A549 (cell line): ENCODE results near the gene TOMM20. TPM values are rescaled to one million over a fixed set of nuclear protein-coding genes. Genes with fewer than 3 reads are reported as not detected.
A peak's percentile ranks its signal among the peaks of the same experiment; 100 is the strongest.

Source experiments
- ATAC-seq, 2 experiments: fragments of 200-7000 bp in 1 of 2; fragments of >200 bp in 1 of 2; cut with Nextera tagmentation in 1 of 2; cut with Tn5 transposase in 1 of 2; 3 replicates each; pipeline versions ENCODE4 v1.8.0 to v1.9.1; 2018 to 2020; ENCODE audit warnings: mild to moderate bottlenecking in 1 of 2, moderate library complexity in 1 of 2
- CTCF ChIA-PET: fragments of 300-600 bp; sonication (Branson Sonifier 250); formaldehyde crosslinking; extraction: SDS; loops from one replicate; lab custom pipeline; 2021; ENCODE audit warnings: antibody characterized with exemption, inconsistent platforms; lab: Yijun Ruan, JAX
- POLR2A ChIA-PET: fragments of 350-600 bp; formaldehyde crosslinking; extraction: SDS; loops from one replicate; lab custom pipeline; 2021; ENCODE audit warnings: antibody characterized with exemption, inconsistent platforms; lab: Yijun Ruan, JAX
- DNase-seq, 2 experiments: peaks; one replicate each; pipeline versions ENCODE4 v3.0.0 to v3.0.0-alpha.2; 2011 to 2016; ENCODE audit warnings: low read depth in 1 of 2, low spot score in 1 of 2
- FAIRE-seq: peaks from 2 replicates; lab custom pipeline; 2011; peaks lifted over from hg19 to GRCh38; lab: Jason Lieb, UNC
- H3K27ac ChIP-seq, 2 experiments: fragments of >200 bp; sonication (Bioruptor Twin); formaldehyde crosslinking; 3 replicates each; pipeline ENCODE4 v1.5.1; 2016 to 2017
- H3K4me1 ChIP-seq: fragments of >200 bp; sonication (Bioruptor Twin); formaldehyde crosslinking; 3 replicates; pipeline ENCODE4 v1.6.1; 2016
- H3K4me2 ChIP-seq: fragments of >200 bp; sonication (Bioruptor Twin); formaldehyde crosslinking; 3 replicates; pipeline ENCODE4 v1.6.1; 2016
- H3K4me3 ChIP-seq: fragments of >200 bp; sonication (Bioruptor Twin); formaldehyde crosslinking; 3 replicates; pipeline ENCODE4 v1.5.1; 2016
- H3K9me3 ChIP-seq: fragments of >200 bp; sonication (Bioruptor Twin); formaldehyde crosslinking; 3 replicates; pipeline ENCODE4 v1.6.1; 2016
- CEBPB ChIP-seq, 2 experiments: fragments of >200 bp in 1 of 2; sonication (Bioruptor Twin) in 1 of 2; formaldehyde crosslinking in 1 of 2; IDR thresholded peaks; 2 replicates each; pipeline ENCODE4 v1.6.1; 2012 to 2016
- CHD2 ChIP-seq: fragments of 150-350 bp; IDR thresholded peaks from 2 replicates; pipeline ENCODE4 v1.6.1; 2014; ENCODE audit warnings: low read length; ENCODE audit not compliant: partially characterized antibody
- EP300 ChIP-seq, 2 experiments: fragments of >200 bp; sonication (Bioruptor Twin); formaldehyde crosslinking; IDR thresholded peaks; 2 replicates in 1 of 2; 3 replicates in 1 of 2; pipeline ENCODE4 v1.6.1; 2016 to 2017
- FOSL2 ChIP-seq, 2 experiments: fragments of 450-650 bp in 1 of 2; fragments of >200 bp in 1 of 2; sonication (Bioruptor Twin) in 1 of 2; formaldehyde crosslinking; IDR thresholded peaks; 2 replicates each; pipeline versions ENCODE4 v1.5.0 to v1.6.1; 2016 to 2020; ENCODE audit warnings: mild to moderate bottlenecking in 1 of 2, moderate library complexity in 1 of 2
- FOXS1 ChIP-seq: fragments of 250-450 bp; sonication (Bioruptor Pico); IDR thresholded peaks from 2 replicates; pipeline ENCODE4 v1.5.0; 2020; ENCODE audit warnings: mild to moderate bottlenecking, moderate library complexity
- GATA3 ChIP-seq: IDR thresholded peaks from 2 replicates; pipeline ENCODE4 v1.6.1; 2012; ENCODE audit warnings: borderline replicate concordance
- HEYL ChIP-seq: fragments of 250-450 bp; sonication (Bioruptor Pico); IDR thresholded peaks from 2 replicates; pipeline ENCODE4 v1.8.0; 2021; ENCODE audit warnings: mild to moderate bottlenecking, moderate library complexity
- HOXB13 ChIP-seq: fragments of 250-450 bp; sonication (Bioruptor Pico); IDR thresholded peaks from 2 replicates; pipeline ENCODE4 v1.5.0; 2020; ENCODE audit warnings: low read depth, mild to moderate bottlenecking, moderate library complexity
- HOXB5 ChIP-seq: fragments of 250-450 bp; sonication (Bioruptor Pico); IDR thresholded peaks from 2 replicates; pipeline ENCODE4 v1.5.0; 2020; ENCODE audit warnings: mild to moderate bottlenecking, moderate library complexity
- JUN ChIP-seq, 2 experiments: fragments of >200 bp; sonication (Bioruptor Twin); formaldehyde crosslinking; IDR thresholded peaks; 2 replicates in 1 of 2; 3 replicates in 1 of 2; pipeline ENCODE4 v1.6.1; 2016 to 2017
- JUNB ChIP-seq: fragments of >200 bp; sonication (Bioruptor Twin); formaldehyde crosslinking; IDR thresholded peaks from 2 replicates; pipeline ENCODE4 v1.6.1; 2016
- MAZ ChIP-seq: fragments of 150-350 bp; IDR thresholded peaks from 2 replicates; pipeline ENCODE4 v1.6.1; 2014; ENCODE audit warnings: antibody characterized with exemption, low read depth, low read length, borderline replicate concordance
- MYC ChIP-seq: IDR thresholded peaks from 2 replicates; pipeline ENCODE4 v1.6.1; 2012; ENCODE audit warnings: mild to moderate bottlenecking, inconsistent platforms, low read length, improper control_type of control experiment, borderline replicate concordance
- NFE2L2 ChIP-seq: fragments of 150-350 bp; conservative IDR thresholded peaks from 2 replicates; pipeline ENCODE4 v1.6.1; 2014; ENCODE audit warnings: low read length
- NPAS2 ChIP-seq: fragments of 250-450 bp; sonication (Bioruptor Pico); IDR thresholded peaks from 2 replicates; pipeline ENCODE4 v1.8.0; 2022; ENCODE audit warnings: mild to moderate bottlenecking, moderate library complexity, borderline replicate concordance
- PHF8 ChIP-seq: fragments of 200-600 bp; sonication (generic); IDR thresholded peaks from 2 replicates; pipeline ENCODE4 v1.6.1; 2016; ENCODE audit warnings: low read depth, mild to moderate bottlenecking, antibody characterized with exemption, moderate library complexity, borderline replicate concordance
- POLR2AphosphoS2 ChIP-seq: conservative IDR thresholded peaks from 2 replicates; pipeline ENCODE4 v1.6.1; 2012; ENCODE audit warnings: low read length, improper control_type of control experiment, inconsistent platforms
- RAD21 ChIP-seq, 2 experiments: fragments of >200 bp in 1 of 2; sonication (Bioruptor Twin) in 1 of 2; formaldehyde crosslinking in 1 of 2; IDR thresholded peaks in 1 of 2; conservative IDR thresholded peaks in 1 of 2; 2 replicates in 1 of 2; 3 replicates in 1 of 2; pipeline ENCODE4 v1.6.1; 2012 to 2018; ENCODE audit warnings: inconsistent platforms in 1 of 2
- RARB ChIP-seq: fragments of 250-450 bp; sonication (Bioruptor Pico); IDR thresholded peaks from 2 replicates; pipeline ENCODE4 v1.8.0; 2021; ENCODE audit warnings: mild to moderate bottlenecking, moderate library complexity
- RNF2 ChIP-seq: fragments of 200-600 bp; sonication (generic); IDR thresholded peaks from 2 replicates; pipeline ENCODE4 v1.6.1; 2016; ENCODE audit warnings: low read depth, mild to moderate bottlenecking, antibody characterized with exemption, moderate library complexity, borderline replicate concordance
- SMC3 ChIP-seq: fragments of >200 bp; sonication (Bioruptor Twin); formaldehyde crosslinking; IDR thresholded peaks from 3 replicates; pipeline ENCODE4 v1.6.1; 2018; ENCODE audit warnings: inconsistent platforms
- TP53 ChIP-seq: fragments of 250-450 bp; sonication (Bioruptor Pico); IDR thresholded peaks from 2 replicates; pipeline ENCODE4 v1.5.0; 2021; ENCODE audit warnings: mild to moderate bottlenecking, moderate library complexity
- ZFP36 ChIP-seq: fragments of 450-650 bp; IDR thresholded peaks from 2 replicates; pipeline ENCODE4 v1.6.1; 2014; ENCODE audit warnings: borderline replicate concordance; ENCODE audit not compliant: partially characterized antibody
- ZNF302 ChIP-seq: fragments of 250-450 bp; sonication (Bioruptor Pico); IDR thresholded peaks from 2 replicates; pipeline ENCODE4 v1.9.0; 2021; ENCODE audit warnings: inconsistent platforms, mild to moderate bottlenecking, moderate library complexity
- ZSCAN20 ChIP-seq: fragments of 250-450 bp; sonication (Bioruptor Pico); IDR thresholded peaks from 2 replicates; pipeline ENCODE4 v1.8.0; 2022; ENCODE audit warnings: mild to moderate bottlenecking, moderate library complexity
- WGBS: methylation state at CpG from one replicate; pipeline ENCODE4 v1.1.6; 2017; ENCODE audit errors: missing lambda C conversion rate; 5-methylcytosine and 5-hydroxymethylcytosine counted together
- polyA plus RNA-seq, 4 experiments: library from polyadenylated mRNA; depleted of rRNA in 3 of 4; stranded (reverse); fragments of >200 nt; fragmentation: RNase III in 1 of 4; extraction: RNeasy Plus Mini Kit Qiagen cat#74134 plus additional on column Dnase treatment in 1 of 4; gene quantifications; 2 replicates in 3 of 4; 3 replicates in 1 of 4; pipeline ENCODE4 v1.2.3, GENCODE V29; 2011 to 2017
- TF ChIP-seq, protein P1 (sequence below): fragments of >200 bp; sonication (Bioruptor Twin); formaldehyde crosslinking; IDR thresholded peaks from 3 replicates; pipeline ENCODE4 v1.6.1; 2016

The TOMM20 gene
- polyA plus RNA-seq, 2 of the 4 experiments (the other 2 are of a cell fraction) = 112 to 122 TPM

DNA sequence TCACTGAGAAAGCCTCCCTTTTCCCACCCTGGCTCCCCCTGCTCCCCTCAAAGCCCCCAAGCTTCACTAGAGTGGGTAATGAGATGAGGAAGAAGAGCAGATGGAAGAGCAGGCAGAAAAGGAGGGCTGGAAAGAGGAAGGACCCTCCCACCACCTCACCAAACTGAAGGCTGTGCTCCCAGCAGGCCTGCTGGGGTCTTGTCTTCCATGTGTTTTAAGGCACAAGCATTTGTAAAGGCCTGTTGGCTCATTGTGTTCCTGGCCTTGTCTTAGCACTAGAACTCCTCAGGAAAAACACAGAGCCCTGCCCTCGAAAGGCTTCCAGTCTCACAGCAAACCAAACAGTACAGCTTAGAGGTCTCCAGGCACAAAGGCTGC is 51.5 kb downstream of the TOMM20 start:
- Histone ChIP-seq H3K27ac (peak overlapping the region; percentile 97 to 98), H3K4me1 (peaks cover 78% of the 10 kb centered on the region), H3K4me3 (no peak overlapping the region), H3K9me3 (no peaks in the 10 kb centered on the region), H3K4me2 (no peak overlapping the region)
- FAIRE-seq = no peak
- POLR2A ChIA-PET = interaction anchor here (1.0 kb wide), 1 partner anchor 466 kb away, joined by 3 read pairs; no protein-coding TSS in a partner anchor
- CTCF ChIA-PET = interaction anchor here (1.1 kb wide), 1 partner anchor 26 kb away, joined by 3 read pairs; no protein-coding TSS in a partner anchor
- no peak for DNase-seq
- ATAC-seq = no peak
- WGBS = 83% methylated on average over 1 of the region's 1 CpG
- TF ChIP-seq RARB (CRISPR knock-in tag) = no peak
- TF ChIP-seq HOXB5 = 0 out of 2 replicates have a peak, but pooled peaks have one; percentile 39
- TF ChIP-seq HEYL = no peak

DNA sequence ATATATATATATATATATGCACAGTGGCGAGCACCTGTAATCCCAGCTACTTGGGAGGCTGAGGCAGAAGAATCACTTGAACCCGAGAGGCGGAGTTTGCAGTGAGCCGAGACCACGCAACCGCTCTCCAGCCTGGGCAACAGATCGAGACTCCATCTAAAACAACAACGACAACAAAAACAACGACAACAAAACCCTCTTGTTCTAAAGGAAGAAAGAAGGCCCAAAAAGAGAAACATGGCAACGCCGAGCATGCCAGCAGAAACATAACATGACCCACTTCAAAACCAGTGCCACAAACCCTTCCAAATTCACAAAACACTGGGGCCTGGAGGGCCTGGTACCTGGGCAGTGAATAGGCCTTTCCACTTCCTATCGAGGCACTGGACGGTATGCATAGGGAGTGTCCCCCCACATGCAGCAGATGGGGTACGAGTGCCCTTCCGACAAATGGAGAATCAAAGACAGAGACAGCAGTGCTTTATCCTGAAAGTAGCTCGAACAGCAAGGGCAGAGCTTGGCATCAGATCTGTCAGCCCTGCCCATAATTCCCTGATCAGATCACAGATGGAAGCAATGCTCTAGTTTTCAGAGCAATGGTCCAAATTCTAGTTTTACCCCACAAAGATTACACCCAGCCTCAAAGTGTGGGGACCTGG is 52.0 kb downstream of the TOMM20 start:
- ATAC-seq (no peak), FAIRE-seq (no peak), DNase-seq (no peak)
- Histone ChIP-seq H3K27ac (peak overlapping the region; percentile 97 to 98), H3K4me2 (peak overlapping the region; percentile 63; the same call in 2 of the 3 replicates), H3K4me3 (no peak overlapping the region), H3K9me3 (no peaks in the 10 kb centered on the region), H3K4me1 (peaks cover 81% of the 10 kb centered on the region)
- TF ChIP-seq TP53 (CRISPR knock-in tag) = no peak
- TF ChIP-seq ZSCAN20 (CRISPR knock-in tag) = peak; percentile 62; the same call in 1 of the 2 replicates
- TF ChIP-seq HOXB13 = 0 out of 2 replicates have a peak, but pooled peaks have one; percentile 17
- CTCF ChIA-PET = interaction anchor here (1.1 kb wide), 1 partner anchor 27 kb away, joined by 3 read pairs; no protein-coding TSS in a partner anchor
- 94% methylated on average over 16 of the region's 16 CpGs for WGBS
- POLR2A ChIA-PET = interaction anchor here (1.0 kb wide), 1 partner anchor 465 kb away, joined by 3 read pairs; no protein-coding TSS in a partner anchor

DNA sequence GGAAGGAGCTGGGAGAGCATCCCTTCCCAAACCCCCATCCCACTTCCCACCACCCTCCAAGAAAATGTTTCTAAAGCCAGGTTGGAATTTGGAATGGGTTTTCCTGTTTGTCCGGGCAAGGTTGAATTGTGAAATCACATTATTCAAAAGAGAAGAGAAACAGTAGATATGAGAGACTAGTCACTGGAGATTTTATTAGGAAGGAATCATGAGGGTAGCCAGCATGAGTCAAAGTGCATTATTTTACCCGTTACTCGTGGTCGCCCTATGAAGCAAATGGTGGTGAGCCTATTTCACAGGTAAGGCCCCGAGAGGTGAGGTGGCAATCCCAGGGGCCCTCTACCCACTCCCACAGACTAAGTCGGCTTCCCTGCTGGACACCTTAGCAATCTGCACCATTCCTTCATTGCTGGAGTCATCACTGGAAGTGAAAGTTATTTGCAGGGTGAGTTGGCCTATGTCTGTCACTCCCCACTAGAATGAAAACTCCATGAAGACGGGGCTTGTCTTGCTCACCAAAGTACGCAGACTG is 52.8 kb downstream of the TOMM20 start:
- 29% methylated on average over 8 of the region's 8 CpGs for WGBS
- Histone ChIP-seq H3K4me2 (peak overlapping the region; percentile 63), H3K4me3 (no peak overlapping the region), H3K9me3 (no peaks in the 10 kb centered on the region), H3K27ac (peak overlapping the region; percentile 97 to 98), H3K4me1 (peaks cover 87% of the 10 kb centered on the region)
- TF ChIP-seq JUNB (peak; percentile 26; the same call in 1 of the 2 replicates), POLR2AphosphoS2 (no peak), NFE2L2 (no peak), PHF8 (no peak), NPAS2 (CRISPR knock-in tag) (no peak), MAZ (no peak), JUN (IDR thresholded peaks at IDR 0.05) (peak; percentile 27 to 33; a peak in 2 of 5 replicates), RNF2 (no peak), EP300 (IDR thresholded peaks at IDR 0.05) (peak; percentile 51 to 58; a peak in 1 of 5 replicates), RAD21 (conservative IDR thresholded peaks at IDR 0.05 in 1 of 2, IDR thresholded peaks at IDR 0.05 in 1 of 2) (0 out of 5 replicates have a peak, but pooled peaks of 1 of the 2 experiments have one; percentile 8), FOXS1 (peak; percentile 32; the same call in 1 of the 2 replicates), CHD2 (no peak), ZNF302 (CRISPR knock-in tag) (no peak), FOSL2 (IDR thresholded peaks at IDR 0.05) (no peak), FOSL2 (CRISPR knock-in tag; IDR thresholded peaks at IDR 0.05) (peak; percentile 35; the same call in 1 of the 2 replicates), CEBPB (IDR thresholded peaks at IDR 0.05) (peak; percentile 65 to 78), RARB (CRISPR knock-in tag) (peak; percentile 70; the same call in 1 of the 2 replicates), SMC3 (no peak), GATA3 (peak; percentile 3; the same call in 1 of the 2 replicates), MYC (0 out of 2 replicates have a peak, but pooled peaks have one; percentile 13), HEYL (no peak), ZFP36 (no peak)
- TF ChIP-seq, protein P1, sequence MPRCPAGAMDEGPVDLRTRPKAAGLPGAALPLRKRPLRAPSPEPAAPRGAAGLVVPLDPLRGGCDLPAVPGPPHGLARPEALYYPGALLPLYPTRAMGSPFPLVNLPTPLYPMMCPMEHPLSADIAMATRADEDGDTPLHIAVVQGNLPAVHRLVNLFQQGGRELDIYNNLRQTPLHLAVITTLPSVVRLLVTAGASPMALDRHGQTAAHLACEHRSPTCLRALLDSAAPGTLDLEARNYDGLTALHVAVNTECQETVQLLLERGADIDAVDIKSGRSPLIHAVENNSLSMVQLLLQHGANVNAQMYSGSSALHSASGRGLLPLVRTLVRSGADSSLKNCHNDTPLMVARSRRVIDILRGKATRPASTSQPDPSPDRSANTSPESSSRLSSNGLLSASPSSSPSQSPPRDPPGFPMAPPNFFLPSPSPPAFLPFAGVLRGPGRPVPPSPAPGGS = no peak; the same call in 2 of the 3 replicates
- ChIA-PET POLR2A (interaction anchor here (0.6 to 4.0 kb wide), 9 partner anchors 10 to 476 kb away, joined by 3 to 48 read pairs (median 3); partner anchors contain the start of gene IRF2BP2), CTCF (interaction anchor here (0.7 to 4.1 kb wide), 5 partner anchors 8 to 92 kb away, joined by 3 to 22 read pairs (median 3); no protein-coding TSS in a partner anchor)
- FAIRE-seq = no peak
- ATAC-seq = peak in 1 of 2 experiments; percentile 0; a peak in 1 of 6 replicates
- peak in 1 of 2 experiments; percentile 45 for DNase-seq
